DND-41 (cell line): Measurements from ENCODE around the gene ASTN1.

Source experiments
- EZH2 ChIP-seq: IDR thresholded peaks from 3 replicates; pipeline ENCODE4 v1.6.1; 2012; ENCODE audit warnings: borderline replicate concordance, low read depth, mild to moderate bottlenecking, moderate library complexity, low read length, inconsistent platforms; ENCODE audit not compliant: severe bottlenecking
- TF ChIP-seq, protein P1 (sequence below): IDR thresholded peaks from 2 replicates; pipeline ENCODE4 v1.5.1; 2012; ENCODE audit warnings: borderline replicate concordance, low read length, moderate library complexity, mild to moderate bottlenecking; ENCODE audit not compliant: poor library complexity, severe bottlenecking; ENCODE audit errors: extremely low read depth

DNA sequence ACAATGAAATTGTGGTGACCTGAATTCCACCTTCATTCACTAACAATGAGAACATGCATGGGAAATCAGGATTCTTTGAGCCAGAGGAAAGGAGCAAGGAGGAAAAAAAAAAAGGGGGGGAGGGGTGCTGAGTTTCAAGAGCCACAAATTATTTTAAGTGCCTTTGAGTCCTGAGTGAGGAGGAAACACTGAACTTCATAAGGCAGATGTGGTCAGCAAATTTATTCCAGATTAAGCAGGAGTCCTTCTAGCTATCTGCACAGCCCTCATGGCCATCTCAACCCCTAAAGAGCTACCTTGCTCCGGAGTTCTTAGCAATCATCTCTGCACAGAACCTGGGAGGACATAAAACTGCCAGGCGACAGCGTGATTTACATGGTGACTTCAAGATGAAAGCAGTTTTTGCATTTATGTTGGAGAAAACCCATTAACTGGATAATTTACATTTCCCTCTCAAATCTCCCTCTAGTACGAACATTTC lies 21.7 kb downstream of the ASTN1 start:
- TF ChIP-seq, protein P1, sequence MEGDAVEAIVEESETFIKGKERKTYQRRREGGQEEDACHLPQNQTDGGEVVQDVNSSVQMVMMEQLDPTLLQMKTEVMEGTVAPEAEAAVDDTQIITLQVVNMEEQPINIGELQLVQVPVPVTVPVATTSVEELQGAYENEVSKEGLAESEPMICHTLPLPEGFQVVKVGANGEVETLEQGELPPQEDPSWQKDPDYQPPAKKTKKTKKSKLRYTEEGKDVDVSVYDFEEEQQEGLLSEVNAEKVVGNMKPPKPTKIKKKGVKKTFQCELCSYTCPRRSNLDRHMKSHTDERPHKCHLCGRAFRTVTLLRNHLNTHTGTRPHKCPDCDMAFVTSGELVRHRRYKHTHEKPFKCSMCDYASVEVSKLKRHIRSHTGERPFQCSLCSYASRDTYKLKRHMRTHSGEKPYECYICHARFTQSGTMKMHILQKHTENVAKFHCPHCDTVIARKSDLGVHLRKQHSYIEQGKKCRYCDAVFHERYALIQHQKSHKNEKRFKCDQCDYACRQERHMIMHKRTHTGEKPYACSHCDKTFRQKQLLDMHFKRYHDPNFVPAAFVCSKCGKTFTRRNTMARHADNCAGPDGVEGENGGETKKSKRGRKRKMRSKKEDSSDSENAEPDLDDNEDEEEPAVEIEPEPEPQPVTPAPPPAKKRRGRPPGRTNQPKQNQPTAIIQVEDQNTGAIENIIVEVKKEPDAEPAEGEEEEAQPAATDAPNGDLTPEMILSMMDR, result no peak
- TF ChIP-seq EZH2, result no peak
